A673 (cell line): ENCODE data around the gene OR2C3.
"Not testable (repeated sequence)": the region's sequence is repeated elsewhere in the genome, so short reads cannot be mapped to it uniquely, and the experiment has no call there.

ENCODE experiments used
- EZH2 ChIP-seq: fragments of 200-600 bp; sonication (generic); IDR thresholded peaks from 2 replicates; pipeline ENCODE4 v1.6.1; 2017; ENCODE audit warnings: borderline replicate concordance, low read depth, mild to moderate bottlenecking, mixed read lengths, antibody characterized with exemption, low read length; ENCODE audit not compliant: poor library complexity, severe bottlenecking
- TF ChIP-seq, protein P1 (sequence below): fragments of 300-800, 200-600 bp; sonication (generic); conservative IDR thresholded peaks from 2 replicates; pipeline ENCODE4 v1.5.1; 2017; ENCODE audit warnings: low read depth, mild to moderate bottlenecking, antibody characterized with exemption, low read length, moderate library complexity, mixed read lengths

DNA sequence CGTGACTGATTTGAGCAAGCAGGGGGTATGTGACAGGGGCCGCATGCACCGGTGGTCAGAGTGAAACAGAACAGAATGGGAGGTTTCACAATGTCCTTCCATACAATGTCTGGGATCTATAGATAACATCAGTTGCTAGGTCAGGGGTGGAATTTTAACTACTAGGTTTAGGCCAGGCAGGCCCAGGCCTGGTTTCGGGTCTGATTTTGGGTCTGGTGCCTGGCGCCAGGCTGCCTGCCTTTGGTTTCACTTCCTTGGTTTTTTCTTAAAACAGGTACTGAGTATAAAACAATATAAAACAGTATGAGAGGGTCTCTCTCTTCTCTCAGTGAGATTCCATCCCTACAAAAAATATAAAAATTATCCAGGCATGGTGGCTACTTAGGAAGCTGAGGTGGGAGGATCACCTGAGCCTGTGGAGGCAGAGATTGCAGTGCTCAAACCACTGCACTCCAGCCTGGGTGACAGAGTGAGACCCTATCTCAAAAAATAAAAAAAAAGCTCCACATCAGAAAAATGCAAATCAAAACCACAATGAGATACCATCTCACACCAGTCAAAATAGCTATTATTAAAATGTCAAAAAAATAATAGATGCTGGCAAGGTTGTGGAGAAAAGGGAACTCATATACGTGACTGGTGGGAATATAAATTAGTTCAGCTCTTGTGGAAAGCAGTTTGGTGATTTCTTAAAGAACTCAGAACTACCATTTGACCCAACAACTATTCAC is 59.7 kb downstream of the OR2C3 start:
- TF ChIP-seq, protein P1, sequence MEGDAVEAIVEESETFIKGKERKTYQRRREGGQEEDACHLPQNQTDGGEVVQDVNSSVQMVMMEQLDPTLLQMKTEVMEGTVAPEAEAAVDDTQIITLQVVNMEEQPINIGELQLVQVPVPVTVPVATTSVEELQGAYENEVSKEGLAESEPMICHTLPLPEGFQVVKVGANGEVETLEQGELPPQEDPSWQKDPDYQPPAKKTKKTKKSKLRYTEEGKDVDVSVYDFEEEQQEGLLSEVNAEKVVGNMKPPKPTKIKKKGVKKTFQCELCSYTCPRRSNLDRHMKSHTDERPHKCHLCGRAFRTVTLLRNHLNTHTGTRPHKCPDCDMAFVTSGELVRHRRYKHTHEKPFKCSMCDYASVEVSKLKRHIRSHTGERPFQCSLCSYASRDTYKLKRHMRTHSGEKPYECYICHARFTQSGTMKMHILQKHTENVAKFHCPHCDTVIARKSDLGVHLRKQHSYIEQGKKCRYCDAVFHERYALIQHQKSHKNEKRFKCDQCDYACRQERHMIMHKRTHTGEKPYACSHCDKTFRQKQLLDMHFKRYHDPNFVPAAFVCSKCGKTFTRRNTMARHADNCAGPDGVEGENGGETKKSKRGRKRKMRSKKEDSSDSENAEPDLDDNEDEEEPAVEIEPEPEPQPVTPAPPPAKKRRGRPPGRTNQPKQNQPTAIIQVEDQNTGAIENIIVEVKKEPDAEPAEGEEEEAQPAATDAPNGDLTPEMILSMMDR: not testable (repeated sequence)
- not testable (repeated sequence) for TF ChIP-seq EZH2
